GM18520 (cell line): ENCODE measurements around the gene TM2D3.

ENCODE experiments used
- ATAC-seq: cut with Tn5 transposase; IDR thresholded peaks from one replicate; pipeline ENCODE4 v1.9.1; 2021; ENCODE audit not compliant: unreplicated experiment

Gene TM2D3

DNA sequence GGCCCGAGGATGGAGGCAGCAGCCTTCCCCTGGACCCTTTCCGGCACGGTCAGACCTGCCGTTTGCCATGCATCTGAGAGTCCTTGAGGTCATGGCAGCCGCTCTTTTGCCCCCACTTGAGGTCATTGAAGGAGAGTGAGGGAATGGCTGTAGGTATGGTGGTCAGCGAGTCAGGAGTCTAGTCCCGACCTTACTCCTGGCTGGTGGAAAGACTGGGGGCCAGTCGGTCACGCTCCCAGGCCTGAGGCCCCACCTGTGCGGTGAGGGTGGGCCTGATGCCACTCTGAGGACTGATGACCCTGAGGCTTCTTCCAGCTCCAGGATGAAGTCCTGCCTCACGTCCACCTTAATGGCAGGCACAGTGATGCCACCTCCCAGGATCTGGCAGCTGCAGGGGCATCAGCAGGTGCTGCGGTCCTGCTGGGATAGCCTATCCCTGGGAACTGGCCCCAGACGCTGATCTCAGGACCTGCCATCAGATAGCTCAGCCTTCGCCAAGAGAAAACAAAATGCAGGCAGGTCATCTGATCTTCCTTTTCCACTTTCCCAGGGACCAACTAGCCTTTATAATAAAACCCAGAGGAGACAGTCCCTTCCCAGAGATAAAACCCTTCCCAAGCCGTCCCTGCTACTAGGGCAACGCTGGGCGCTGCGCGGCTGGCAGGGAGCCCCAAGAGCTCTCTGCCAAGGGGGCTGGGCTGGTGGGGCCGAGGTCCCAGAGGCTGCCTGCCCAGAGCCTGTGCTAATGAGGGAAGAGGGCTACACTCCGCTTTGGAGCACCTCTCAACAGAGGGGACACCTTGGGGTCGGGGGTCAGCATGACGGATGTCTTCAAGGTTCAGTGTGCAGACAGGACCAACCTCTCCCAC lies 42.2 kb downstream of the TM2D3 start:
- no peak for ATAC-seq

DNA sequence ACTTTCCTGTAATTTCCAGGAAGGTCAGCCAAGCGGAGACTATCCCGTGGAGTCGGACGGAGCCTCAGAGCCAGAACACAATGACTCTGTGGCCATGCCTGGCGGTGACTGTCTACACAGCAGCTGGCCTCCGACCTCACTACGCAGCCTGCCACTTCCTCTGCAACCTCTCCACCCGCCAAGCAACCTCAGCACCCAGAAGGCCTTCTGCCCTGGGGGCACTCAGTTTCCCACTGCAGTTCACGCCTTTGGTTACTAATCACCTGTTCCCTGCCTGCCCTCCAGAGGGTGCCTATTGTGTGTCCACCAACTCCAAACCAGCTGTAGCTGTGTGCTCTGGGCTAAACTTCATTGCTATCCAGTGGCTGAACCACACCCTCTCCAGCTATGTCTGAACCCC lies 44.0 kb downstream of the TM2D3 start:
- no peak for ATAC-seq

DNA sequence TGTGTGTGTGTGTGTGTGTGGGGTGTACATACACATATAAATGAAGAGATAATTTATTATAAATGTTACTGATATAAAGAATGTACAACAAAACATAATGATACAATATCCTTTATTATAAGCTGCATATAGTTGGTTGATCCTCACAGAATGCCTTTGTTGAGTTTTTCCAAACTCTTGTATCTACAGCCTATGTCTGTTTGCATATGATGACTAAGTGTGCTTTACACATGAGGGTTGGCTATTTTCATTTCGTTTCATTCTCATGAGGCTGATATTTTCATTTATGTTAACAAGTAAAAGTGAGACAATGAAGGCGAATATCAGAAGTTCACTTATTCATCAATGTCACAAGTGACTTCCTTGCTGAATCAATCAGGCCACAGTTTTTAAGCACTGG lies 45.1 kb downstream of the TM2D3 start:
- no peak for ATAC-seq

DNA sequence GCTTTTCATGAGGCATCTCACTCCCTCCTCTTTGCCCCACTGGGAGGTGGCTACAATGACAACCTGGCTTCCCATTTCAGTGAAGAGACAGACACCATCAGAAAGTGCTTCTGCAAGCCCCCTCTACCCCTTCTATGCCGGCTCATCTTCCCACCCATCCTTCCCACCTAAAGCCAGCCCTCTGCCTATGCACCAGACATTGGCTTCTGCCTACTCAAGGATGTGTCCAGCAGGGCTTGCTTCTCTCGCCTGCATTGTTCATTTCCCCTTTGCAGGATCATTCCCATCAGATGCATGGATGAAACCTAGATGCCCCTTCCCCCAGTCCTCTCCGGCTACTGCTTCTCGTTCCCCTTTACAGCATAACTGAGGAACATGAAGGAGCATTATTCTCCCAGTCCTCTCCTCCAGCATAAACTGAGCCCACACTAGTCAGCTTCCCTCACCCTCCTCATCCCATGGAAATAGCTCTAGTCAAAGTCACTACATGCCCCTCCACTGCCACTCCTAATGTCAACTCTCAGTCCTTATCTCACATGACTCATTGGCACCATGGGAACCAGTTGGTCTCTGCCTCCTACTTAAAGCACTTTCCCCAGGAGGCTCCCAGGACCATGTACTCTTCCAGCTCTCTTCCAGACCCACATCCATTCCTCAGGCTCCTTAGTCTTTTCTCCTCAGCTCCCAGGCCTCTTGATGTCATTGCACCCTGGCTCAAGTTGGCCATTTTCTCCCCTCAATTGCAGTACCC lies 47.9 kb downstream of the TM2D3 start:
- ATAC-seq = no peak

DNA sequence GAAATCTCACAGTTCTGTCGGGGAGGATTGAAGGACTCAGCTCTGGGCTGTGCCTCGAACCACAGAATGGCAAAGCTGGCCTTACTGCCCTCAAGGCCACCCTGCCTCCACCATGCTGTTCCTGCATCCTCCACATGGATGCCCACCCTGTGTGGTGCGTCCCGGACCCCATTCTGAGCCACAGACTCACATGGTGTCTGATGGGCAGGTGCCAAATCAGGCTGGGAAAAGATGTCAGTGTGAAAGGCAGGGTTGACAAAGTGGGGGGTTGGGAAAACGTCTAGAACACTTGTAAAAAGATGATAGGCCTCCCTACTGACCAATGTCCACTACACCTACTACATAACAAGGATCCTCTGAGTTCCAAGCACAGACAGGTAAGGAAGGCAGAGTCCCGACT lies 49.4 kb downstream of the TM2D3 start:
- no peak for ATAC-seq

DNA sequence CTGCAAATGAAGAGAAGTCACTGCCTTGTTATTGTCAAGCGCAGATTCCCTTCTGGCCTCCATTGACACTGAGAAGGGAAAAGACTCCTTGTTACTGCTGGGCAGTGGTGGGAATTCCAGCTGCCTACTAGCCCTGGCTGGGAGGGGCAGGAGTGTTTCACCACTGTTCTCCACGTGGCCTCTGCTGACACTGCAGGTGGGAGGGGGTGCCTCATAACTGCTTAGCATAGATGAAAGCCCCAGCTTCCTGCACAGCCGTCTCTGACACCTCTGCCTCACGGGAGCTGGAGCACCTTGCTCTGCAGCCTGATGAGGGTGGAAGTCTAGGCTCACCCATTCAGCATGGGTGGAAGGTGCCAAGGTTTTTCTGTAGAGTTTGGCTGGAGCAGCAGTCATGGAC lies 52.1 kb downstream of the TM2D3 start:
- ATAC-seq = no peak

DNA sequence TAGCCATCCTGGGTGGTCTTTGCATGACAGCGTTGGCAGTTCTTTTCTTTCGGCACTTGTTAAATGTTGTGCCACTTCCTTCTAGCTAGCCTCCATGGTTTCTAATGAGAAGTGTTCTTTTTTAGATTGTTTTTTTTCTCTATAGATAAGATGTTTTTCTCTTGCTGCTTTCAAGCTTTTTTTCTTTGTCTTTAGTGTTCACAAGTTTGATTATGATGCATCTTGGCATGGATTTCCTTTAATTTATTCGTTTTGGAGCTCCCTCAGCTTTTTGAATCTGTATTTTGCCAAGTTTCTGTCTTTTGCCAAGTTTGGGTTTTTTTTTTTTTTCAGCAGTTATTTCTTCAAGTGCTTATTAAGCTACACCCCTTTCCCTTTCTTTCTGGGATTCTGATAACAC lies 53.1 kb downstream of the TM2D3 start:
- no peak for ATAC-seq

DNA sequence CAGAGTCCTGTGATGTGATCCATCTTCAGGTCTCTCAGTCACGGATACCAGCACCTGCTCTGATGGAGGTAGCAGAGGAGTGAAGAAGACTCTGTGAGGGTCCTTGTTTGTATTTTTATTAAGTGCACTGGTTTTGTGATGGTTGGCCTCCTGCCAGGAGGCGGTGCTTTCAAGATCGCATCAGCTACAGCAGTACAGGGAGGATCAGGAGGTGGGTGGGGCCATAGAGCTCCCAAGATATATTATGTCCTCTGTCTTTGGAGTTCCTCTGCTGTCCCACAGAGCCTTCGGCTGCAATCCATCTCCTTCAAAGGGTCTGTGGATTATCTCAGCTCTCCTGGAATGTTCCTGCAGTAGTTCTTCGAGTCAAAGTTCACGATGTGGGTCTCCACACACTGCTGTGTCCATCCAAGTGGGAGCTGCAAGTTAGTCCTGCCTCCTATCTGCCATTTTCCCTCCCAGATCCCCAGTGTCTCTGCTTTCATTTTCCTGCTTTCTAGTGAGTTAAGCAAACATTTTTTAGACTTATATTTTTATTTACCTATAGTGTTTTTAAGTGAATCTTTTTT lies 54.7 kb downstream of the TM2D3 start:
- ATAC-seq = no peak

DNA sequence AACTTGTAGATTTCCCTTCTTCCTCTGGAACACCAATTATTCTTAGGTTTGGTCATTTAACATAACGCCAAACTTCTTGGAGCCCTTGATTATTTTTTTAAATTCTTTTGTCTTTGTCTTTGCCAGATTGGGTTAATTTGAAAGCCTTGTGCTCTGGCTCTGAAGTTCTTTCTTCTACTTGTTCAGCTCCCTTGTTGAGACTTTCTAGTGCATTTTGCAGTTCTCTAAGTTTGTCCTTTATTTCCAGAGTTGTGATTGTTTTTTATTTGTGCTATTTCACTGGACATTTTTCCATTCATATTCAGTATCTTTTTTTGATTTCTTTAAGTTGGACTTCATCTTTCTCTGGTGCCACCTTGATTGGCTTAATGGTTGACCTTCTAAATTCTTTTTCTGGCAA lies 55.5 kb downstream of the TM2D3 start:
- no peak for ATAC-seq
